GM21529 (cell line): Measurements from ENCODE around the gene HOXB8.

Experiments
- ATAC-seq: cut with Tn5 transposase; IDR thresholded peaks from one replicate; pipeline ENCODE4 v1.9.1; 2021; ENCODE audit not compliant: unreplicated experiment

HOXB8 gene

DNA sequence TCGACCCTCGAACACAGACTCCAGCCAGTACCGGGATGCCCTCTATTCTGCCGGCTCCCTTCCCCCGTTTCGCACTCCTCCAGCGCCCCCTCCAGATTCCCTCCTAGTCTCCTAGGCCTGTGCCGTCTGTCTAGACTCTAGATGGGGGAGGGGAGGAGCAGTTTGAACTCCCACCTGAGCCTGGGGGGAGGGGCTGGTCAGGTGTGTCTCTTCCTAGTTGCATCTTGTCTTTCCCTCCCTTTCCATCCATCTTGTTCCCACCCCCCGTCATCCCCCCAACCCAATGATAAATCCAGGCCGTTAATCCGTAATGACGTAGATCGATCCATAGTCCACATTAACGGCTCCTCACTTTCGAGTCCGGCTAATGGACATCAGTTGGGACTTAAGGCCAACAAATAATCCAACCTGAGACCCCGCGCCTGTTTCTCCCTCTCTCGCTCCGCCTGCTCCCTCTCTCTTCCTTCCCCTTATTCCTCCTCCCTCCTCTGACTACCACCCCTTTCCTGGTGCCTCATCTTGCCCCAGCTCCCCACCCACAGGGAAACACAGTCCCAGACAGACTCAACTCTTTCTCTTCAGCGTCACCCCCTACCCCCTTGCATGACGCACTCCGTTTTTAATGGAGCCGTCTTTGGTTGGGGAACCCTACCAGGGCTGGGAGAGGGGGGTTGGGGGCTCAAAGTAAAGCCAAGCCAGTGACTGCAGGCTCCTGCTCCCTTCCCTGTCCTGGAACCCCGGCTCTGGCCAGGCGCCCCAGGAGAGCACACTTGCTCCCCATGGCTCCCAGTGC, 18.2 kb downstream of the HOXB8 start:
- no peak for ATAC-seq

DNA sequence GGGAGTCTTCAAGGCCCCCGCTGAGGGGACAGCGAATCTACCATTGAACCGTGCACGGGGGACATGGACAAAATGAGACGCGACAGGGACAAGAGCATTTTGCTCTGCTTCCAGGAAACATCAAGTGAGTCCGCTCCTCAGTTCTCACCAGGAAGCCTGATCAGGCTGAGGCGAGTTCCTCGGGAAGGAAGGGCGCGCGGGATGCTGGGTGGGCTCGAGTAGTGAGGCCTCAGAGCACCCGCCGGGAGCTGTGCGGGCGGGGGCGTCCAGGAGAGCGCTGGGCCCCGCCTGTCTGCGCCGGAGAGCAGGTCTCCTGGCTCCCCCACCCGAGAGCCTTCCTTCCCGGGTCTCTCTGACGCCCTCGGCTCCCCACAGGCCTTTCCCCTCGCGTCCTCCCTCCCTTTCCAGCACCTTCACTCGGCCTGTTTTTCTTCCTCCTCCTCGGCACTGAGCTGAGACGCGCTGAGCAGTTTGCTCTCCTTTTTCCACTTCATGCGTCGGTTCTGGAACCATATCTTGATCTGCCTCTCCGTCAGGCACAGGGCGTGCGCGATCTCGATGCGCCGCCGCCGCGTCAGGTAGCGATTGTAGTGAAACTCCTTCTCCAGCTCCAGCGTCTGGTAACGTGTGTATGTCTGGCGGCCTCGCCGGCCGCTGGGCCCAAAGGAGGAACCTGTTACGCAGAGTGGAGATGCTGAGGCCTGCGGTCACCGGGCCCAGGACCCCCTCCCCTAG, 18.9 kb downstream of the HOXB8 start:
- ATAC-seq: no peak

- ATAC-seq: no peak
Measured at GRCh38 chr17:48595278-48595999, 19.7 kb downstream of the HOXB8 start.

- no peak for ATAC-seq
Measured at GRCh38 chr17:48594538-48595277, 20.4 kb downstream of the HOXB8 start.

- ATAC-seq: no peak
Measured at GRCh38 chr17:48593840-48594537, 21.1 kb downstream of the HOXB8 start.

DNA sequence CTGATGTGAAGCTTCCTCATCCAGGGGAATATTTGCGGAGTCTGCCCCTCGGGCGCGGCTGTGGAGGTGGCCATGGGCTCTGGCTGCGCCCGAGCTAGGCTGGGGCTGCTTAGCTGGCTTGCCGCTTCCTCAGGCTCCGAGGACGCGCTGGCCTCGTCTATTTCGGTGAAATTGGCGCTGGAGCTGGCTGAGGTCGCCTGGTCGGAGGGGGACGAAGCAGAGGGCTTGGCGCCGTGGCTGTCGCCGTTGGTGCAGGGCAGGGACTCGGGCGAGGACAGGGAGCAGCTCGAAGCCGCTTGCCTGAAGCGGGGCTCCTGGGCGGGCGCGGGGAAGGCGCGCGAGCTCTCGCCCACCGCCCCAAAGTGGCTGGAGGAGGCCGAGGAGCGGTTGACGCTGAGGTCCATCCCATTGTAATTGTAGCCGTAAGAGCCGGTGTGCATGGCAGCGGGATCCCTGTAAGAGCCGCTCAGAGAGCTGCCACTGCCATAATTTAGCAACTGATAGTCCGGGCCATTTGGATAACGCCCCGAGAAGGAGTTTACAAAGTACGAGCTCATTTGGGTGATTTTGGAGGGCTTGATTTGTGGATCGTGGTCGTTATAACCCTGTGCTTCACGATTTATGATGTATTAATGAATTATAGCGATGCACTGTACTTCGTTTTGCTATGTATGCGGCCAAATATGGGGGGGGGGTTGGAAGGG, 21.8 kb downstream of the HOXB8 start, which contains the start of gene HOXB5:
Gene HOXB5, minus strand, starts transcription at position 654 of the 704 bp plus-strand sequence. Its CDS starts 97 bp downstream, at position 557.
- ATAC-seq: no peak

GRCh38 chr17:48592577-48592976, 22.5 kb downstream of the HOXB8 start:
- no peak for ATAC-seq

- no peak for ATAC-seq
Measured at GRCh38 chr17:48592057-48592514, 23.0 kb downstream of the HOXB8 start.

GRCh38 chr17:48591255-48592056, 23.6 kb downstream of the HOXB8 start:
- ATAC-seq: no peak

DNA sequence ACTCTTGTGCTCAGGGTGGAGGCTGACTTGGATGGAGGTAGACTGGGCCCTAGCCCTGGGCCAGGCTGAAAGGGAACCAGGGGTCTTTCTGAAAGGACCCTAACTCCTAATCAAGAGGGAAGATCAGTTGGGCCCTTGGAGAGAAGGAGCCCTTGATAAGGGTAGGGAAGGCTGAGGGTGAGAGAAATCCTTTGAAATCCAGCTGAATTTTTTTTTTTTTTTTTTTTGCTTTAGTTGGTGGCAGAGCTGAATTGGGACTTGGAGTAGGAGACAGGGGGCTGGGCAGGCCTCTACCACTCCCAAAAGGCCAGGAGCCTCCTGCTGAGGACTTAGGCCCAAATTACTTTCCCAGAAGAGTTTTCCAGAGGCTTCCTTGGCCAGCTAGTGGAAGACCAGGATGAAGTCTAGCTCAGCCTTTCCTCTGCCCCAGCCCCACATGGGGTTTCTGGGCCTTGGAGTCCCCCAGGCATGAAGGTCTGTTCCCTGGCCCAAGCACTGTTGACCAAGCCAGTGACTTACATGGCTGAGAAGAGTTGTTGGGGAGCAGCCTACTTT, 24.4 kb downstream of the HOXB8 start:
- no peak for ATAC-seq

DNA sequence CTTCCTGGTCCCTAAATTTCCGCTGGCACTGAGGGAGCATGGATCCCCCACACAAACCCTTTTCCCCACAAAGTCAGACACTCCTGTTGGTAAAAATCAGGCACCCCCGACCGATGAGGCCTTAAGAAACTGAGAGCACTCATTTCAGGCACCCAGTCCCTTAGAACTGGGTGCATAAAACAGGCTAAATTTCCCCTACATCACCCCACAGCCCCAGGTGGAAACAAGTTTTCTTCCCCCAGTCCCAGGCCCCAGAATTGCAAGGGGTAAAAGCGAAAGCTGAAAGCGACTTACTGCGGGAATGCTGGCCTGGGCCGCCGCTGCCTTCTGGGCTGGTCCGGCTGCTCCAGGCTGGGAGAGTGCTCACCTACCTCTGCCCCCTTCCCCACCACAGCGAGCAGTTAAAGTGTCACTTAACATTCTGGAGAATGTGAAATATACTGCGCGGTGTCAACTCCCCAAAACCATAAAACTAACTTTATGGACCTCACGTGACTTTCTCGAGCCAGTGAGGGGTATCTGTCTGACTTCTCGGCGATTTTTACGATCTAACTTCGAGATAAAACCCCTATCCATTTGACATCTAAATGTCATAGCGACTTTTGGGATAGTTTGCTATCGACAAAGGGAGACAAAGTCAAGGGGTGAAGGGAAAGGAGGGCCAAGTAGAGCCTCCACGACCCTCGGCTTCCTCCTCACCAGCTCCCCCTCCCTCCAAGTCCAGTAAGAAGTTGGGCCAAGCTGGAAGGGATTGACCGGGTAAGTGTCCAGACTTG, 25.1 kb downstream of the HOXB8 start, which contains the start of gene HOXB3:
Gene HOXB3, minus strand, starts transcription at position 411 of the 776 bp plus-strand sequence. CDS start 37,767 bp downstream, outside the sequence.
- no peak for ATAC-seq

GRCh38 chr17:48589060-48589830, 25.8 kb downstream of the HOXB8 start:
- no peak for ATAC-seq

DNA sequence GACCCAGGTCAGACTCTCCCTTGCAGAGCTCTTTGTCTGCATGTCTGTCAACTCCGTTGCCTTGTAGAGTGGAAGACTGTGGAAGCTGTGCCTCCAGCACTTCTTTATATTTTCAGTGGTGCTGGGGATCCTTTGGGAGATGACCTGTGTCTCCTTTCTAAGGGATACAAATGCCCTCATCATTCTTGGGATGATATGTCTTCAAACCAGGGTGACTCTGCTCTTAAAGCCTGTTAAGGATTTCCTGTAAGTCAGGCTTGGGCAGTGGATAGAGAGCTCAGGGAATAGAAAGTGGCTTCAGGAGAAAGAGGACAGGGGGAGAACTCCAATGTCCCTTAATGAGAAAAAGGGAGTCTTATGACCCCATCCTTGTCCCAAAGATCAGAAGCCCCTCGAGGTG, 26.6 kb downstream of the HOXB8 start:
- no peak for ATAC-seq

DNA sequence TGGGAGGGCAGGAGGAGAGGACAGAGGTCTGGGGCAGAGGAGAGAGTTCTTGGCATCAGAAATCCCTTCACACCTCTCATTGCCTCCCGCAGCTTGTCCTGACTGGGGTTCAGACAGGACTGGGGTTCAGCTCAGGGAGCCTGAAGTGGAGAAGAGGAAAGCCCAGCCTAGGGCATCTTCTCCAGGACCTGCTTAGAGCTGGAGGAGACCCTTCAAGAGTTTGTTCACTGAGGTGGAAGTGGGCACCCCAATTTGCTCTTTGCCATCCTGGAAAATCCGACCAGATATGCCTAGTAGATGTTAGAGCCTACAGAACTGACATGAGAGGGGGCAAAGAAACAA, 27.0 kb downstream of the HOXB8 start:
- ATAC-seq: no peak

GRCh38 chr17:48587276-48588073, 27.6 kb downstream of the HOXB8 start:
- ATAC-seq: no peak
